ENCODE results near the gene NGDN.

DNA sequence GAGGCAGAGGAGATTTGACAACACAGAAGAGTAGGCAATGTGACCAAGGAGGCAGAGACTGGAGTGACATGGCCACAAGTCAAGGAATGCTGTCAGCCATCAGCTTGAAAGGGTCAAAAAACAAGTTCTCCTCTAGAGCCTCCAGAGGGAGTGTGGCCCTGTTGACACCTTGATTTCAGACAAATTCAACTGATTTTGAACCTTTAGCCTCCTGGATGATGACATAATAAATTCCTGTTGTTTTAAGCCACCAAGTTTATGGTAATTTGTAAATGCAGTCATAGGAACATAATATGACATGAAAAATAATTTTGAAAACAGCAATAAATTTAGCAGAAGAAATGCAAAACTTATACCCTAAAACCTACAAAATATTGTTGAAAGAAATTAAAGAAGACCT is 8.5 kb upstream of the NGDN start:
- TF ChIP-seq, protein P1, sequence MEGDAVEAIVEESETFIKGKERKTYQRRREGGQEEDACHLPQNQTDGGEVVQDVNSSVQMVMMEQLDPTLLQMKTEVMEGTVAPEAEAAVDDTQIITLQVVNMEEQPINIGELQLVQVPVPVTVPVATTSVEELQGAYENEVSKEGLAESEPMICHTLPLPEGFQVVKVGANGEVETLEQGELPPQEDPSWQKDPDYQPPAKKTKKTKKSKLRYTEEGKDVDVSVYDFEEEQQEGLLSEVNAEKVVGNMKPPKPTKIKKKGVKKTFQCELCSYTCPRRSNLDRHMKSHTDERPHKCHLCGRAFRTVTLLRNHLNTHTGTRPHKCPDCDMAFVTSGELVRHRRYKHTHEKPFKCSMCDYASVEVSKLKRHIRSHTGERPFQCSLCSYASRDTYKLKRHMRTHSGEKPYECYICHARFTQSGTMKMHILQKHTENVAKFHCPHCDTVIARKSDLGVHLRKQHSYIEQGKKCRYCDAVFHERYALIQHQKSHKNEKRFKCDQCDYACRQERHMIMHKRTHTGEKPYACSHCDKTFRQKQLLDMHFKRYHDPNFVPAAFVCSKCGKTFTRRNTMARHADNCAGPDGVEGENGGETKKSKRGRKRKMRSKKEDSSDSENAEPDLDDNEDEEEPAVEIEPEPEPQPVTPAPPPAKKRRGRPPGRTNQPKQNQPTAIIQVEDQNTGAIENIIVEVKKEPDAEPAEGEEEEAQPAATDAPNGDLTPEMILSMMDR (IDR thresholded peaks at IDR 0.05): no peak
- TF ChIP-seq NFIC (IDR thresholded peaks at IDR 0.05; ENCODE audit: borderline replicate concordance) (no peak), EP300 (IDR thresholded peaks at IDR 0.05; ENCODE audit: borderline replicate concordance in 1 of 2, low read depth in 1 of 2, low read length in 1 of 2) (no peak), SMC3 (IDR thresholded peaks at IDR 0.05; ENCODE audit: low read depth, low read length) (no peak)

Data from SK-N-SH (cell line).